ENCODE results near the gene TMEM141.

- TF ChIP-seq TAF1 (IDR thresholded peaks at IDR 0.05; ENCODE audit: borderline replicate concordance, low read depth, low read length), result no peak
- no peak for TF ChIP-seq CTCF (IDR thresholded peaks at IDR 0.05)
Observed at GRCh38 chr9:136825295-136826187, 34.4 kb downstream of the TMEM141 start.
